GM08714 (cell line): ENCODE data around the gene CDCA7.

Experiments used
- H3K4me3 ChIP-seq: fragments of 200-500 bp; sonication (Bioruptor generic); 2 replicates; pipeline ENCODE4 v1.5.1; 2014; ENCODE audit warnings: mild to moderate bottlenecking, low read length, inconsistent platforms
- ZNF274 ChIP-seq: IDR thresholded peaks from 2 replicates; pipeline ENCODE4 v1.6.1; 2012; ENCODE audit warnings: mild to moderate bottlenecking, low read depth, low read length

Gene CDCA7

DNA sequence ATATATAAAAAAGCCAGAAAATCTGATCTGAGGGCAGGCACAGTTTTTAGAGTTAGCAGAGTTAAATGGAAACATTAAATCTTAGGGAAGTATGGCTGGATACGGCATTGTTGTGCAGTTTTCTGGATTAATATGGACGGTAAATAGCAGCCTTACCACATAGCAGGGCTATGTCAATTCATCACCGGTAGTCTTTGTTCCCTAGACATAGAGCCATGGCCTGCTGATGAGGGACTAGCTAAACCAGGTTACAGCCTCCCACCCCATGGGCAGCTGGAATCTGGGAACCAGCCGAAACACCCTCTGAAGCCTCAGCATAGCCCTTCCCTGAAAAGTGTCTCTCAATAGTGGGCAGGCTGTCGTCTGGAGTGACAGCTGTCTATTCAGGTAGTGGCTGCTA is 32.4 kb downstream of the CDCA7 start:
- no peak for TF ChIP-seq ZNF274
- no peak overlapping the region for H3K4me3 ChIP-seq

DNA sequence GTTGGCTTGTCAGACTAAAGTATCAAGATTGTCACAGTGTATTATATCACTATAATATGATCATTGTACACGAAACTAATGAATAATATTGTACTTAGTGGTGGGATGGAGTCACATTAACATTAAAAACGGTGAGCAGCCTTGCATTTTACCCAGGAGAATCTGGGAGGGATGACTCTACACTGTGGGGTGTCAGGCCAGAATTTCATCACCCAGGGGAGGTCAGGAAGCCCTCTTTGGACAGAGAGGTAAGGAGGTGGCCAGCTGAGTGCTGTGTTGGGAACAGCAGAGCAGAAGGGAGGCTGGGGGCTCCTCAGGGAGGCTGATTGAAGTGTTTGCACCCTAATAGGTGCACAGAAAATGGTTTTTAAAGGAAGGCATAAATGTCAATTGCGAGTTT is 33.0 kb downstream of the CDCA7 start:
- H3K4me3 ChIP-seq: no peak overlapping the region
- no peak for TF ChIP-seq ZNF274

DNA sequence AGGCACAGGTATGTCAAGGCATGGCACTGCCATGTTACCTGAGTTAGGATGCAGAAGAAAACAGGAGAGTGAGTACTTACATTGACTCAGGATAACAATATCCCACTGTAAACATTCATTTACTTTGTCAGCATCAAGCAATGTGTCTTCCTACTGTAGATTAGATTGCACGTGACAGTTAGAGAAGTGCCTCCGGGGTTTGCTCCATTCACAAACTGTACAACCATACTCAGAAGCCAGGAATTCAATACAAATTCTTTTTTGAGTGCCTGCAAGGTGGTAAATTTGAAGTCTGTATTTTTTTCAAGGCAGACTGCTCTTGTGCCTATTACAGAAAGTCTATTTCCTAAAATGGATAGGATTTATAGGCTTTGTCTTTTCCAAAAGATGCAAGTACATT is 34.1 kb downstream of the CDCA7 start:
- TF ChIP-seq ZNF274: no peak
- H3K4me3 ChIP-seq: no peak overlapping the region

DNA sequence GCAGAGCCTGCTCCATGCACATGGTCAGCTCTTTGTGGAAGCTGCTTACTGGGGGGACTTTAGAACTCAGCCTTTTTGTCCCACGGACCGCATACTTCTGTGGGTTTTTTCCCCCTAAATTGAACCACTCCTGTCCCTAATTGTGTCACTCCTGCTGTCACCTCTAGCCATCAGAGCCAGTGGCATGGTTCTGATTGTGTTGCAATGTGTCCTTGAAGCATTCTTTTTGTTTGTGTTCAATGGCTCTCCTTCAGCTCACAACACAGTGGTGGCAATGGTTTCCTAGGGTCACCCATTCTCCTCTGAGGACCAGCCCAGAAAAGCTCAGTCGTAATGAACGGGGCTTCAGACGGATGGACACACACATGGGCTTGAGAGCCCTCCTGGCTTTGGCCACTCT is 35.4 kb downstream of the CDCA7 start:
- H3K4me3 ChIP-seq: no peak overlapping the region

DNA sequence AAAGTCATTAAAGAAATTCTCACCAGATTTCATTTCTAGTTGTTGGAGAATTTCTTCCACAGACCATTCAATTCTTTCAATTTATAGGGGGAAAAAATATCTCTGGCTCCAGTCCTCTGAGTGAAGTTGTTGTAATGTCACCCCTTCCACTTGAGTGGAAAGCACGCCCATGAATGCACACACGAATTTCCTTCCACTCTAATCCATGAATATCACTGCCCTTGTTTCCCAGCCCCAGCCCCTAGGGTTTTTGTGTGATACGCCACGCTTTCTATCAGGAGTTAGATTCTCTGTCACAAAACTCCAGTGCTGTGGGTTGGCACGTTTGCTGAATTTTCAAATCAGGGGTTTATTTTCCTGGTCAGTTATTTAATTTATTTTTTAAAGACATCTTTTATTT is 38.1 kb downstream of the CDCA7 start:
- H3K4me3 ChIP-seq: no peak overlapping the region
- TF ChIP-seq ZNF274: no peak

More for the DNA sequence above, 35.4 kb downstream of the CDCA7 start:
- TF ChIP-seq ZNF274: no peak

DNA sequence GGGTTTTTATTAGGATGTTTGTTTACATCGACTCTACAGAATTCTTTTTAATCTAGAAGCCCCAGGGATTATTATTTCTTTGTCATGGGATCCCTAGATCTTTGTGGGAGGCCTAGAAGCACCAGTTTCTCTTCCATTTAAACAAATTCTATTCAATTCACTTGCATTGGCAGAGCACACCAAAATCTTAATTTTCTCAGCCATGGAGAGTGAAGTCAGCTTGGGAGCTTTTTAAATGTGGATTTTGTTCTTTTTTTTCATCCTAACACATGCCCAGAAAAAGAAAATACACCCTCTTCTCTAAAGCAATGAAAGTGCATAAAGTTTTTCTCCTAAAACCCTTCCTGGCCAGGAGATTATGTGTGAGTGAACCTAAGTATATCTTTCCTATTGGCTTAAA is 38.5 kb downstream of the CDCA7 start:
- no peak overlapping the region for H3K4me3 ChIP-seq
- no peak for TF ChIP-seq ZNF274

DNA sequence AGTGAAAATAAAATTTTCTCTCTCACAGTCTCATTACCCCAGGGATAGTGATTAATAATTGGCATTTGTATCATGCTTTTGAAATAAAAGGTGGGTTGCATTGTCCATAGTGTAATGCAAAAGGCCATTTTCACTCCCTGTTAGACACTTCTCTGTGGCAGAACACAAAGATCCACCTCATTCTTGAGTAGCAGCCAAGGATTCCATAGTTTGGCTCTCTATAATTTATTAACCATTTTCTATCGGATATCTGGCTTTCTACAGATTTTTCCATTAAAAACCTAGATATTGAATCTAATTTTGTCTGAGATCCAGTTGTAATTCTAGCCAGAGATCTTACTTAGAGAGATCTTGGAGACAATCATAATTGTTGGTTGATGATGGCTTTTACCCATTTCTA is 39.0 kb downstream of the CDCA7 start:
- TF ChIP-seq ZNF274: no peak
- H3K4me3 ChIP-seq: no peak overlapping the region

DNA sequence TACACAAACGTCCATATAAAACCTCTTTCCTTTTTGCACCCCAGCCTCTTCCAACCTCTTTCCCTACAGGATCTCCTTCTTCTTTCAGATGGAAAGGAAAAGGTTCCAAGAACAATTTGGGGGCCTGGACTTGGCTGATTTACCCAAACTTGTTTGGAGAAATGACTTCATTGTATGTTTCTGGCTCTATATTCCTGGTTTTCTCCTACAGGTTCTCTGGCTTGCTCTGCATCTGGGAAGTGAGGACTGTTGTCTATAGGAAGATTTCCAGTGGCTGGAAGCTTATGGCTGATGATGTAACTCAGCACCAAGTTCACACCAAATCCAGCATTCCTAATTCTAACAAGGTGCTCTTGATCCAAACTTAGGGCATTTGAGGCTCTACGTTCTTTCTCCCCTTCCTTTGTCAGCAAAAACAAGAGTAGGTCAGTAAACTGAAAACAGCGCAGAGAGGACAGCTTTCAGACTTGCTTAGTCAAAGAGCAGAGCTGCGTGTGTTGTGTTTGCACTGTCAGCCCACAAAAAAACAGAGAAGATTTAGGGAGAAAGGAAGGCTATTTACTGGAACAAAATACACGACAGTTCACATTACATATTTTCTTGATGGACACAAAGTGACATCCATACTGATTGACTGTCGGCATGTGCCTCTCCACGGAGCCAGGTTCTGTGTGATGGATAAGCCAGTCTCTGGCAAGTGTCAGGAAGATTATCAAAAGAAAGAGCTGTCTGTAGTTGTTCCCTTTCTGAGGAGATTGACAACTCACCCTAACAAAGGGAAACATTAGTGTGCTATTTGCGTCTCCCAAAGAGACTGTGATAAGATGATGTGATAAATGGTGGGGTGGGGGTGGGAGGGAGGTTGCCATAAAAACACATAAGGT is 39.7 kb downstream of the CDCA7 start:
- no peak overlapping the region for H3K4me3 ChIP-seq
- TF ChIP-seq ZNF274: no peak

DNA sequence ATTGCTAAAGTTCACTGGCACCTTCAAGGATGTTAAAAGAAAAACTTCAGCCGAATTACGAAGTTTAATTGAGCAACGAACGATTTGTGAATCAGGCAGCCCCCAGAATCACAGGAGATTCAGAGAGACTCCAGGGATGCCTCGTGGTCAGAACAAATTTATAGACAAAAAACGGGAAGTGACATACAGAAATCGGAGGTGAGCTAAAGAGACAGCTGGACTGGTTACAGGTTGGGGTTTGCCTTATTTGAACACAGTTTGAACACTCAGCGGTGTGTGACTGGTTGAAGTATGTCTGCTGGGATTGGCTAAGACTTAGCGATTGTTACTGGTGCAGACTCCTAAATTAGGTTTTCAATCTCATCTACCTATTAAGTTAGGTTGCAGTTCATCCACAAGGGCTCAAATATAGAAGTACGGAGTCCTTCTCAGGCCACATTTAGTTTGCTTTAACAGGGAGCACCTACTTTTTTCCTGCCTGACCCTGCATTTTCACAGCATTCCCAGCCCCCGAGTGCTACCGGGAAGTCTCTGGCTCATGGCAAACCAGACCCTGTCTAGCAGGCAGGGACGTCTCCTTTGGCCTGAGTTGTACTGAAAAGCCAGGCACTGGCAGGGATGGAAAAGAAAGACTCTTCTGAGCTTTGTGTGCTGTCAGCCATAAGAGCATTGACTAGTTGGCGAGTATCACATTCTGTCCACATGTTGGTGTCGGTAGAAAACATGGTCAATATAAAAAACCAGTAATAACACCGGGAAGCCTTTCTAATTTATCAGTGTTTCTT is 41.1 kb downstream of the CDCA7 start:
- TF ChIP-seq ZNF274: no peak
- H3K4me3 ChIP-seq: no peak overlapping the region

DNA sequence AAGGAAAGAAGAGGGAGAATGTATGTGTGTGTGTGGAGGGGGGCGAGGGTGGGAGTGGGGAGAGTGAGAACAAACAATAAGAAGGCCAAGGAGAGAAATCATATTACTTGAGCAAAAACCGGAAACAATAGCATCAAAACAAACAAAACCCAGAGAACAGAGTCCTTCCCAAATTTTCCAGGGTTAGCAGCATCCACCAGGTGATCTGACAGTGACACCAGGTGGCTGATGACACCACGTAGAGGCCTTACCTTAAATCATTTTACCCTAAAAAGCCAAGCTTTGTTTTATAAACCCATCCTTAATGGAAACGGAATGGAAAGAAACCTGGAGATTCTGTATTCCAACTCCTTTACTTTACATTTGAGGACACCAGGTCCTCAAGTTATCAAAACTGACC is 42.9 kb downstream of the CDCA7 start:
- no peak overlapping the region for H3K4me3 ChIP-seq
- TF ChIP-seq ZNF274: no peak

DNA sequence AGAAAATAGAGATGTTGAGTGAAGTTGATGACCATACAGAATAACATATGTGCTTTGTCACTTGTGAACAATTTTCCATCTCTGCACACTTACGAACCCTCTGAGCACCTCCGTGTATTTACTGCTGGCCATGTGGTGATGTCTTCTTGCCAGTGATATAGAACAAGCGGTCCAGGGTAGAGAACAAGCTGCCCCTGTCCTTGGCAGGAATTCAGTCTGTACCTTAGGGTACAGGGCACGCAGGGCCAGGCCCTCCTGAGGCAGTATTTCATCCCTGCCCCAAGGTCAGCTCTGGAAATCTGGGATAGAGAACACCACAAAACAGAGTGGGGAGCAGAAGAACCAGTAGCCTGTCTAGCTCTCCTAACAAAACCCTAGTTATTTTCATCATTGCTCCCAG is 44.6 kb downstream of the CDCA7 start:
- TF ChIP-seq ZNF274: no peak
- no peak overlapping the region for H3K4me3 ChIP-seq

DNA sequence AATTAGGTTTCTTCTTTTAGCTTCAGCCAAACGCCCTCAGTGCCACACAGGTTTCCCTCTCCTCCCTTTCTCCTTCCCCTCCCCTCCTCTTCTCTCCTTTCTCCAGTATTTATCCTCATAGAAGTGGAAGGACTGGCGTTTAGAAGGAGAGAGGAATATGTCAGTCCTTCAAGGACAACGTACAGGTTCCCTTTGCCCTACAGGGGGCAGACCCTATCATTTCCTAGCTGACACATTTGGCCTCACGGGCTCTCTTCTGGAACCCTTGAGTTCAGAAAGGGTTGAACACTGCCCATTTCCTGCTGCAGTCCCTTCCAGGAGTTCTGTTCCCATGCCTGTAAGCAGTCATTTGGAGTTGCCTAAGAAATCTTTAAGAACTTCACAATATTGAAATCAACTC is 46.1 kb downstream of the CDCA7 start:
- TF ChIP-seq ZNF274: no peak
- no peak overlapping the region for H3K4me3 ChIP-seq

DNA sequence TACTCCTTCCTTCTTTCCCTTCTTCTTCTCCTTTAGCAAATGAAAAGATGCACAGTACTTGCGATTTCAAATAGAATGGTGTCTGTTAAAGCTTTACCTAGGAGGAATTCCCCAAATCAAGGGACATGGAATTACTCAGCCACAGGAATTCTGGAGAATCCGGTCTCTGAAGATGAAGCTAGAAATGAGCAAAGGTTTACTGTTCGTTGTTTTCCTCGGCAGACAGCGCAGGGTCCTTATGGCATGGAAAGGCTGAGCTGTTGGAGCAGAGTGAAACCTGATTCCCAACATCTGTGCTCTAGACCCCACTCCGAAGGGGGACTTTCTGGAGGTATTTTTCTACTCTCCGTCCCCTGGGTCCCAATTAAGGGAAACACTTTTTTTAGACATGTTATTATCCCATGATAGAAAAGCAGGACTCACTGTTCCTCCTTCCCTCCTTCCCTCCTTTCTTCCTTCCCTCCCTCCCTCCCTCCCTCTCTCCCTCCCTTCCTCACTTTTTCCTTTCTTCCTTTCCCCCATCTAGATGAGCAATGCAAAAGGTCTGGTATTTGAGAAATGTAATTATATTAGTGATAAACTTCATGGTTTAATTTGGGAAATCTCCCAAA is 47.1 kb downstream of the CDCA7 start:
- no peak overlapping the region for H3K4me3 ChIP-seq
- TF ChIP-seq ZNF274: no peak

DNA sequence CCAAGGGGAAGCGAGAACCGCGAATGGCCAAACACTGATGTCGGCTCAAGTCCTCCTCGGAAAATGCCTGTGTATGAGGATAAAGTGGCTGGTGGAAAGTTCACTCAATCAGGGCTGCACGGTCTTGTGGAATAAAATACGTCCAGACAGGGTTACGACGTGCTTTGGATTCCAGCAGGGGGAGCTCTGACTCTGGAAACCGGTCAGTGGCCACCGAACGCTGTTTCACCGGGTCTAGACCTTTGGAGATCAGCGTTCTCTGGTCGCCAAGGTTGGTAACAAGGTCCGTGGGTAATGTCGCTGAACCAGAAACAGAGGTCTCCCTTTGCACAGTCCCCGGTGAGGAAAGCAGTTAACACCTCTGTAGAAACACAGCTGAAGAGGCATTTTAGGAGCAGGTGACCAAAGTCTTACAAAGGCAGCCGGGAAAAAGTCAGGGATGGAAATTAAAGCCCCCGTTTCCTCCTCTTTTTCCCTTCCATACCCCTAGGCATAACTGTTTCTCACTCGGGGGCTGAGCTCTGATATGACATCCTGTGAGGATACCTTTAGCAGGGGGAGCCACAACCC is 47.8 kb downstream of the CDCA7 start:
- TF ChIP-seq ZNF274: no peak
- no peak overlapping the region for H3K4me3 ChIP-seq
